KOPT-K1 (cell line): Measurements from ENCODE around the gene CCL19.
A peak's percentile ranks its signal among the peaks of the same experiment; 100 is the strongest.

ENCODE experiments used
- H3K27ac ChIP-seq: fragments of 200-600 bp; sonication (generic); 2 replicates; pipeline ENCODE4 v1.5.1; 2016; ENCODE audit warnings: antibody characterized with exemption, mild to moderate bottlenecking, low read depth, low read length; ENCODE audit not compliant: poor library complexity, severe bottlenecking
- H3K36me3 ChIP-seq: fragments of 200-600 bp; sonication (generic); 2 replicates; pipeline ENCODE4 v1.5.1; 2017; ENCODE audit warnings: antibody characterized with exemption, mild to moderate bottlenecking, low read length, moderate library complexity; ENCODE audit not compliant: insufficient read depth
- H3K9me3 ChIP-seq: fragments of 200-600 bp; sonication (generic); 2 replicates; pipeline ENCODE4 v1.5.1; 2017; ENCODE audit warnings: antibody characterized with exemption, low read length, mild to moderate bottlenecking; ENCODE audit not compliant: insufficient read depth, poor library complexity, severe bottlenecking

The CCL19 gene

GRCh38 chr9:34684816-34685215 lies 6.3 kb downstream of the CCL19 start:
- H3K27ac ChIP-seq, result no peak overlapping the region
- no peaks in the 10 kb centered on the region for H3K9me3 ChIP-seq

GRCh38 chr9:34684145-34684544 lies 6.9 kb downstream of the CCL19 start:
- Histone ChIP-seq H3K36me3 (no peaks in the 10 kb centered on the region), H3K27ac (no peak overlapping the region), H3K9me3 (no peaks in the 10 kb centered on the region)

More at GRCh38 chr9:34684816-34685215, 6.3 kb downstream of the CCL19 start:
- no peaks in the 10 kb centered on the region for H3K36me3 ChIP-seq

- Histone ChIP-seq H3K9me3 (peaks cover 2% of the 10 kb centered on the region), H3K27ac (no peak overlapping the region), H3K36me3 (no peaks in the 10 kb centered on the region)
Measured at GRCh38 chr9:34675869-34676268, 15.2 kb downstream of the CCL19 start.

GRCh38 chr9:34675048-34675714 lies 15.9 kb downstream of the CCL19 start:
- Histone ChIP-seq H3K27ac (no peak overlapping the region), H3K9me3 (peaks cover 9% of the 10 kb centered on the region), H3K36me3 (no peaks in the 10 kb centered on the region)

- Histone ChIP-seq H3K36me3 (no peaks in the 10 kb centered on the region), H3K27ac (no peak overlapping the region), H3K9me3 (peaks cover 16% of the 10 kb centered on the region)
Measured at GRCh38 chr9:34674440-34674839, 16.6 kb downstream of the CCL19 start.

- peaks cover 20% of the 10 kb centered on the region for H3K9me3 ChIP-seq
- no peak overlapping the region for H3K27ac ChIP-seq
- H3K36me3 ChIP-seq, result no peaks in the 10 kb centered on the region
Measured at GRCh38 chr9:34671307-34671706, 19.8 kb downstream of the CCL19 start.

- no peaks in the 10 kb centered on the region for H3K36me3 ChIP-seq
- no peak overlapping the region for H3K27ac ChIP-seq
- peaks cover 20% of the 10 kb centered on the region for H3K9me3 ChIP-seq
Measured at GRCh38 chr9:34669809-34670562, 21.1 kb downstream of the CCL19 start.

- Histone ChIP-seq H3K36me3 (no peaks in the 10 kb centered on the region), H3K27ac (peak overlapping the region; percentile 70), H3K9me3 (peaks cover 16% of the 10 kb centered on the region)
Measured at GRCh38 chr9:34665381-34666250, 25.5 kb downstream of the CCL19 start.

GRCh38 chr9:34665067-34665380 lies 26.1 kb downstream of the CCL19 start:
- H3K27ac ChIP-seq, result peak overlapping the region; percentile 26
- H3K36me3 ChIP-seq, result no peaks in the 10 kb centered on the region
- peaks cover 10% of the 10 kb centered on the region for H3K9me3 ChIP-seq

- H3K27ac ChIP-seq, result peak overlapping the region; percentile 26
- no peaks in the 10 kb centered on the region for H3K36me3 ChIP-seq
- peaks cover 4% of the 10 kb centered on the region for H3K9me3 ChIP-seq
Measured at GRCh38 chr9:34664281-34665066, 26.6 kb downstream of the CCL19 start.

GRCh38 chr9:34663303-34663605 lies 27.8 kb downstream of the CCL19 start:
- no peak overlapping the region for H3K27ac ChIP-seq
- H3K9me3 ChIP-seq, result no peaks in the 10 kb centered on the region
- no peaks in the 10 kb centered on the region for H3K36me3 ChIP-seq

- no peak within 1 kb of the TSS for H3K27ac ChIP-seq
- H3K36me3 ChIP-seq, result no peaks in the 10 kb centered on the region
- H3K9me3 ChIP-seq, result no peaks in the 10 kb centered on the region
Measured at GRCh38 chr9:34662526-34663302, 28.4 kb downstream of the CCL19 start, which contains the start of gene CCL27. TSS of gene CCL27 (minus strand) at chr9:34662657. CDS start at chr9:34662633, 24 bp downstream.

- no peaks in the 10 kb centered on the region for H3K36me3 ChIP-seq
Measured at GRCh38 chr9:34659592-34660253, 31.4 kb downstream of the CCL19 start.

GRCh38 chr9:34658461-34658860 lies 32.6 kb downstream of the CCL19 start:
- no peaks in the 10 kb centered on the region for H3K36me3 ChIP-seq
- no peaks in the 10 kb centered on the region for H3K9me3 ChIP-seq
- no peak overlapping the region for H3K27ac ChIP-seq

More at GRCh38 chr9:34659592-34660253, 31.4 kb downstream of the CCL19 start:
- no peak overlapping the region for H3K27ac ChIP-seq
- no peaks in the 10 kb centered on the region for H3K9me3 ChIP-seq
